GM12891 (cell line): ENCODE data around the gene AMIGO3.
A peak's percentile ranks its signal among the peaks of the same experiment; 100 is the strongest.
"Not testable (repeated sequence)": the region's sequence is repeated elsewhere in the genome, so short reads cannot be mapped to it uniquely, and the experiment has no call there.

Source experiments
- DNase-seq: peaks from one replicate; pipeline ENCODE4 v3.0.0; 2011; ENCODE audit warnings: low spot score; ENCODE audit not compliant: insufficient read length
- FAIRE-seq: peaks from 2 replicates; lab custom pipeline; 2011; peaks lifted over from hg19 to GRCh38; lab: Jason Lieb, UNC
- PAX5 ChIP-seq: IDR thresholded peaks from 2 replicates; pipeline ENCODE4 v1.6.1; 2011; ENCODE audit warnings: low read length, moderate library complexity, mild to moderate bottlenecking; ENCODE audit not compliant: insufficient read depth, severe bottlenecking
- POLR2A ChIP-seq: IDR thresholded peaks from 2 replicates; pipeline ENCODE4 v1.6.1; 2011; ENCODE audit warnings: low read depth, low read length, control low read depth
- POLR2AphosphoS5 ChIP-seq: IDR thresholded peaks from 2 replicates; pipeline ENCODE4 v1.6.1; 2011; ENCODE audit warnings: low read depth, low read length, control low read depth
- POU2F2 ChIP-seq: IDR thresholded peaks from 2 replicates; pipeline ENCODE4 v1.6.1; 2011; ENCODE audit warnings: low read depth, mild to moderate bottlenecking, control low read depth, low read length, moderate library complexity
- SPI1 ChIP-seq: IDR thresholded peaks from 2 replicates; pipeline ENCODE4 v1.6.1; 2011; ENCODE audit warnings: low read depth, low read length, control low read depth
- TAF1 ChIP-seq: IDR thresholded peaks from 2 replicates; pipeline ENCODE4 v1.6.1; 2011; ENCODE audit warnings: low read depth, low read length, control low read depth

The AMIGO3 gene

GRCh38 chr3:49703443-49703927 is 16.0 kb downstream of the AMIGO3 start:
- TF ChIP-seq POU2F2 (no peak), POLR2A (no peak), TAF1 (no peak), SPI1 (no peak), PAX5 (no peak), POLR2AphosphoS5 (no peak)
- FAIRE-seq (peak; percentile 93), DNase-seq (peak; percentile 97)

- FAIRE-seq (no peak), DNase-seq (no peak)
- TF ChIP-seq TAF1 (no peak), SPI1 (no peak), POLR2A (no peak), POU2F2 (no peak), PAX5 (no peak), POLR2AphosphoS5 (no peak)
These were observed 16.8 kb downstream of the AMIGO3 start for GRCh38 chr3:49702672-49703071.

- FAIRE-seq: no peak
- TF ChIP-seq PAX5: no peak
- TF ChIP-seq SPI1: no peak
- no peak for TF ChIP-seq POLR2A
- TF ChIP-seq TAF1: no peak
- no peak for TF ChIP-seq POLR2AphosphoS5
- no peak for TF ChIP-seq POU2F2
- peak; percentile 47 for DNase-seq
These were observed 18.0 kb downstream of the AMIGO3 start for GRCh38 chr3:49701388-49702077.

GRCh38 chr3:49700453-49701128 is 18.9 kb downstream of the AMIGO3 start:
- TF ChIP-seq POLR2A: no peak
- TF ChIP-seq POLR2AphosphoS5: no peak
- no peak for TF ChIP-seq POU2F2
- no peak for TF ChIP-seq SPI1
- TF ChIP-seq PAX5: no peak
- TF ChIP-seq TAF1: no peak
- DNase-seq (no peak), FAIRE-seq (no peak)

- DNase-seq (no peak), FAIRE-seq (no peak)
- no peak for TF ChIP-seq SPI1
These were observed 19.5 kb downstream of the AMIGO3 start for GRCh38 chr3:49700014-49700413.

GRCh38 chr3:49699281-49699979 is 20.1 kb downstream of the AMIGO3 start:
- DNase-seq: no peak
- FAIRE-seq: no peak
- TF ChIP-seq TAF1: no peak
- no peak for TF ChIP-seq POLR2AphosphoS5
- TF ChIP-seq SPI1: no peak
- no peak for TF ChIP-seq POU2F2
- TF ChIP-seq POLR2A: no peak
- no peak for TF ChIP-seq PAX5

- FAIRE-seq: peak; percentile 71
- not testable (repeated sequence) for DNase-seq
These were observed 24.0 kb downstream of the AMIGO3 start for GRCh38 chr3:49695350-49696015.

- FAIRE-seq, DNase-seq: not testable (repeated sequence)
These were observed 24.9 kb downstream of the AMIGO3 start for GRCh38 chr3:49694409-49695070.

- not testable (repeated sequence) for FAIRE-seq, DNase-seq
These were observed 28.0 kb downstream of the AMIGO3 start for GRCh38 chr3:49691481-49691880.

- not testable (repeated sequence) for DNase-seq, FAIRE-seq
These were observed 28.6 kb downstream of the AMIGO3 start for GRCh38 chr3:49690856-49691255.

- FAIRE-seq, DNase-seq: not testable (repeated sequence)
These were observed 29.4 kb downstream of the AMIGO3 start for GRCh38 chr3:49689908-49690624.
